ENCODE data around the gene SLC25A28.

DNA sequence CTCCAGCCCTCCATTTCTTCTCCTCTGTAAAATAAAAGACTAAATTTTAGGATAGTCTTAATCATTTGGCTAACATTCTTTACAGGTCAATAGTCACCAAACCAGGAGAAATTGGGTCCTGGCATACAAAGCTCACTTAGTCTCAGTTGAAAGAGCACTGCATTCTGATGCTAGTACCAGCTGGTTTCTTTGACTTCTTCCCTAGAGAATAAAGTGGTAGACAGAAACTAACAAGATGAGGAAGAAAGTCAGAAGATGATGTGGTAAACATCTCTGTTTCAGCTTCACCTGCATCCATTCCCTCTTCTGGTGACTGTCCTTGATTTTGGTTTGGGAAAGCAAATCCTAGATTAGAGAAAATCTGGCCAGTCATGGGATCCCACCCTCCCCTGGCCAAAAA, 50.3 kb downstream of the SLC25A28 start:
- no peak for TF ChIP-seq CTCF (IDR thresholded peaks at IDR 0.05)
- TF ChIP-seq EZH2 (IDR thresholded peaks at IDR 0.05) = no peak
- TF ChIP-seq EZH2phosphoT487 (IDR thresholded peaks at IDR 0.05) = no peak
